Mesenteric fat pad (tissue), 1 donor: Measurements from ENCODE around the gene OSTN. TPM values are rescaled to one million over a fixed set of nuclear protein-coding genes. Genes with fewer than 3 reads are reported as not detected.
"Not testable (repeated sequence)": the region's sequence is repeated elsewhere in the genome, so short reads cannot be mapped to it uniquely, and the experiment has no call there.

ENCODE experiments used
- DNase-seq: peaks from one replicate; pipeline ENCODE4 v3.0.0-alpha.2; 2020; ENCODE audit warnings: low spot score
- total RNA-seq: library from RNA; stranded (reverse); fragmentation: NEBNext Ultra II Directional; extraction: Animal tissue kit (Norgen Biotek cat#: 25700); gene quantifications from one replicate; pipeline ENCODE4 v1.2.1, GENCODE V29; 2021
- donor health status: DM: yes; HTN: yes; CAD: no.

The OSTN gene
- total RNA-seq, 1 donor from 2014 or later = not detected

- DNase-seq = no peak
These were observed 64.3 kb downstream of the OSTN start for GRCh38 chr3:191263365-191263764.

DNA sequence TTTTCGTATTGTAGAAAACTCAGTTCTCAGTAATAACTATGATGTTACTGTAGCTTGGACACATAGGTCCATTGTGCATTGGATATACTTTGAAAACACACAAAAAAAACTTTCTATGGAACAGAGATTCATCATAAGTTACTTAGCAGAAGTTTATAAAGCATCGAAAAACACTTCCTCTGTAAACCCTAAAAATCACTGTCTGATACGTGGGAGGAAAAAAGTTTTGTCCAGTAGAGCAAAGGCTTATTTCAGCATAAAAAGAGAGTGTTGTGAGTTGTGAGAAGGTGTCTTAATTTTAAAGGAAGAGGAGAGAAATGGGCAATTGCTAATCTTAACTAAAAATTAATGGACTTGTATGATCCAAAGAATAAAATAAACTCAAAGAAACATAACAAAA, 64.8 kb downstream of the OSTN start:
- no peak for DNase-seq

- DNase-seq = no peak
These were observed 69.7 kb downstream of the OSTN start for GRCh38 chr3:191268737-191269136.

GRCh38 chr3:191269289-191270085, 70.4 kb downstream of the OSTN start:
- no peak for DNase-seq

DNA sequence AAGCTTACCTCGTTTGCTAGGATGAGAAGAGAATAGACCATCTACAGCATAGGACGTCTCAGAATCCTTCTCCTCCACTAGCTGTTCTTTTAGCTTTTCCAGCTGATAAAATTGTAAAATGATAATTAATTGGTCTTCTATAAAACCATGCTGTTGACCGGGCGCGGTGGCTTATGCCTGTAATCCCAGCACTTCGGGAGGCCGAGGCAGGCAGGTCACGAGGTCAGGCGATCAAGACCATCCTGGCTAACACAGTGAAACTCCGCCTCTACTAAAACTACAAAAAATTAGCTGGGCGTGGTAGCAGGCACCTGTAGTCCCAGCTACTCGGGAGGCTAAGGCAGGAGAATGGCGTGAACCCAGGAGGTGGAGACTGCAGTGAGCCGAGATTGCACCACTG, 76.2 kb downstream of the OSTN start:
- DNase-seq = not testable (repeated sequence)

DNA sequence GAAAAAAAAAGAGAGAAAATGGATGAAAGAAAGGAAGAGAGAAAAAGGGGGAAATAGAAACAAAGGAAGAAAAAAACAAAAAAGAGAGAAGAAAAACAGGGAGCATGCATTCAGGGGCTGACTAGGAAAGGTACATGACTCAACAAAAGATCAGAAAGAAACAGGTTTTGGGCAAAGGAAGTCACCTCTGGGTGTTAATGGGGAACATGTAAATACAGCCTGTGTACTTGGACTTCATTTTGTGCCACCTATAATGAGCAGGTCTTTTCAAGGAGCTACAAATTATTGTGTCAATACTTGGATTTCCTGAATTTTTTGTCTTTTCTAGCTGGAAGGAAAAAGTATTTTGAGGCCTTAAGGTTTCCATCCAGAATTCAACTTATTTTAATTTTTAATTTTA, 76.7 kb downstream of the OSTN start:
- no peak for DNase-seq

- DNase-seq = no peak
These were observed 81.1 kb downstream of the OSTN start for GRCh38 chr3:191280111-191280510.

GRCh38 chr3:191280882-191281281, 81.8 kb downstream of the OSTN start:
- no peak for DNase-seq

- no peak for DNase-seq
These were observed 83.5 kb downstream of the OSTN start for GRCh38 chr3:191282251-191283185.

DNA sequence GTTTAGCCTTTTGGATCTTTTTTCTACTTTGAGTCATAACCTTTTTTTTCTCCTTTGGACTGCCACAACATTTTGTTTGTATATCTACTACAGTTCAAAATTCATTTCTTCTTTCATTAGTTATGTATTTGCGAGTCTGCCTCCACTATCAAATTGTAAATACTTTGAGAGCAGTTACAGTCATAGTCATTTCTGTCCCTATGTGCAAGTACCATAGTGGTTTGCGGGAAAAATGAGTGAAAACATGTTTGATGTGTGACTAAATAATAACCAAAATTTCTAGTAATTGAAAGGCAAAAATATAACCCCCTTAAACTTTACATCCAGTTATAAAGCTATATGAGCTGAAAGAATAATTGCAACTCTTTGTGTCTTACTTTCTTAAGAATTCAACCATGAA, 84.4 kb downstream of the OSTN start:
- DNase-seq = no peak

DNA sequence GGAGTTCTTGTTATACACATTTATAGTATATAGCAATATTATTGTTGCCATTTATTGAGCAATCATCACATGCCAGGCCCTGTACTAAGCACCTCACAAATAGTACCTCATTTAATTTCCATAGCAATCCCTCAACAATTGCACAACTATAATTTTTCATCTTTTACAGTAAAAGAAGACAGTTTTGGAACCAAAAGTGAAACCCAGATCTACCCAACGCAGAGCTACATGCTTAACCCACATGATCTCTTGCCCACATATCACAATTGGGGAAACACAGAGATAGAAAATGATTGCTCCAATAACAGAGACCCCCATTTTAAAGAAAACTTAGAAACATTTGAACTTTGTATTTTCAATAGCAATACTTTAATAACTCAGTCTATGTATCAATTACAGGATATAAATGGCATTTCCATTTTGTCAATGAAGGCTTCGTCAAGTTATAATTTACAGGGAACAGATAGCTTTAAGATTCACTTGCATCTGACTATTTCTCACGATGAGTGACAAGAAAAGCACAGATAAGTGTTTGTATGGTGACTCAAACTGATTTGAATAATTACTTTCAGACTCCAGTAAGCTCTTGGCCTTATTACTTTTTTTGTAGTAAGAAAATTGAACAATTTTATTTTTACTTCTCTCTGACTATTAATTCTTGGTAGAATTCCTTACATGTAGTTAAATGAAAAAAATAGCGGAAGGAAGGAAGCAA, 91.4 kb downstream of the OSTN start:
- DNase-seq = no peak

GRCh38 chr3:191292243-191293015, 93.4 kb downstream of the OSTN start:
- no peak for DNase-seq

- DNase-seq = no peak
These were observed 95.2 kb downstream of the OSTN start for GRCh38 chr3:191294291-191294690.

DNA sequence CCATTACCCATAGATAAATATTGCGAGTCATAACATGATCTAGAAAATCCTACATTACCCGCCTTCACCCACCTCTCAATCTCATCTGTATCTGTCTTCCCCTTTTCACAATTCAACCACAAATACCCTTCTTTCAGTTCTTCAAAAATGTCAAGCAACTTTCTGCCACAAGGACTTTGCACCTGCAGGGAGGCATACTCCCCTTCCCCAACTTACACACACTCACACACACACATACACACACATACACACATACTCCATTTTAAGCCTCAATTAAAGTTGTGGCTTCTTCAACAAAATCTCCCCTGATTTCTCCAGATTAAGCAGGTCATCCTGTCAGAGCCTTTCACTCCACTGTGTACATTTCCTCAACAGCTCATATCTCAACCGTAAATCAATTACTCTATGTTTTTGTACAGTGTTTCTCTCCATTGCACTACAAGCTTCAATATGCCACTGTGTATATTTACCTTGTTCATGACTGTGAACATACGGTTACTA, 97.0 kb downstream of the OSTN start:
- no peak for DNase-seq

DNA sequence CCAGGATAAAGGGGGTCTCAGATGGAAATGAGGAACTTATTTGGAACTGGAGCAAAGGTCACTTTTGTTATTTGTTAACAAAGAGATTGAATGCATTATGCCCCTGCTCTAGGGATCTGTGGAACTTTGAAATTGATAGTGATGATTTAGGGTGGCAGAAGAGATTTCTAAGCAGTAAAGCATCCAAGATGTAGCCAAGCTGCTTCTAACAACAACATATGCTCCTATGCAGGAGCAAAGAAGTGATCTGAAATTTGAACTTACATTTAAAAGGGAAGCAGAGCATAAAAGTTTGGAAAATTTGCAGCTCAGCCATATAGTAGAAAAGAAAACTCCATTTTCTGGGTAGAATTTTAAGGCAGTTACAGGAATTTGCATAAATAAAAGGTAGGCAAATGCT, 99.8 kb downstream of the OSTN start:
- DNase-seq = no peak

DNA sequence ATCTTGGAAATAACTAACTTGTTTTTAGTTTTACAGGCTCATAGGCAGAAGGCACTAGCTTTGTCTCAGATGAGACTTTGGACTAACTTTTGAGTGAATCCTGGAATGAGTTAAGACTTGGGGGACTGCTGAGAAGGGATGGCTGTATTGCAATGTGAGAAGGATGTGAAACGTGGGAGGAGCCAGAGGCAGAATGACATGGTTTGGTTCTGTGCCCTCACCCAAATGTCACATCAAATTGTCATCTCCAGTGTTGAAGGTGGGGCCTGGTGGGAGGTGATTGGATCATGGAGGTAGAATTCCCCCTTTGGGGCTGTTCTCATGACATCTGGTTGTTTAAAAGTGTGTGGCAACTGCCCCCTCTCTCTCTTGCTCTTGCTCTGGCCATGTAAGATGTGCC, 101.4 kb downstream of the OSTN start:
- no peak for DNase-seq

DNA sequence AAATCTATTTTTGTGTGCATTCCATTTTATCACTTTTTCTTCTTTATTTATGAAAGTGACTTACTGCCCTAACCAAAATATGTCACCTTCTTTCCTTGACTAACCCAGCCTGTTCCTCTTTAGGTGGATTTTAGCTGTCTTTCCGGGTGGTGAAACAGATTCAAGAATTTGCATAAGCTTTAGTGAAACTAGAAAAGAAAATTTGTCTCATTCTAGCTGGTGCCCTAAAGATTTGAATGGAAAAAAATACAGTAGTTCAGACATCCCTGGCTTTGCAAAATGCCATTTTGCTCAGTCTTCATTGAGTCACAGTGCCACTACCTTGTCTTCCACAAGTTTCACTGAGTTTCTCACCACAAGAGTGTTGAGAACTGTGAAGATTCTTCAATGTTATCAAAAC, 102.0 kb downstream of the OSTN start:
- no peak for DNase-seq

- DNase-seq = no peak
These were observed 102.9 kb downstream of the OSTN start for GRCh38 chr3:191301782-191302411.

GRCh38 chr3:191302451-191302850, 103.4 kb downstream of the OSTN start:
- DNase-seq = no peak

- DNase-seq = no peak
These were observed 104.6 kb downstream of the OSTN start for GRCh38 chr3:191303596-191303995.
